Measurements from ENCODE around the gene CELF5.

The CELF5 gene

GRCh38 chr19:3265432-3265831 is 41.0 kb downstream of the CELF5 start:
- POLR2A ChIA-PET (ENCODE audit: low non-redundant PET): interaction anchor here (1.1 kb wide), 1 partner anchor 24 kb away, joined by 8 read pairs; no protein-coding TSS in a partner anchor
- no peak for DNase-seq (ENCODE audit: low spot score)
- TF ChIP-seq CTCF (conservative IDR thresholded peaks at IDR 0.05; ENCODE audit: low read depth): no peak
- no peak overlapping the region for H3K27ac ChIP-seq
- CTCF ChIA-PET: interaction anchor here (1.0 kb wide), 1 partner anchor 10 kb away, joined by 3 read pairs; no protein-coding TSS in a partner anchor

GRCh38 chr19:3266092-3266693 is 41.7 kb downstream of the CELF5 start:
- ChIA-PET POLR2A (ENCODE audit: low non-redundant PET) (no interaction called here), CTCF (no interaction called here)
- H3K27ac ChIP-seq: no peak overlapping the region
- no peak for DNase-seq (ENCODE audit: low spot score)
- TF ChIP-seq CTCF (conservative IDR thresholded peaks at IDR 0.05; ENCODE audit: low read depth): no peak

- no peak overlapping the region for H3K27ac ChIP-seq
- CTCF ChIA-PET: no interaction called here
- DNase-seq (ENCODE audit: low spot score): no peak
- TF ChIP-seq CTCF (conservative IDR thresholded peaks at IDR 0.05; ENCODE audit: low read depth): no peak
- POLR2A ChIA-PET (ENCODE audit: low non-redundant PET): no interaction called here
These were observed 42.5 kb downstream of the CELF5 start for GRCh38 chr19:3266792-3267514.

- no peak for TF ChIP-seq CTCF (conservative IDR thresholded peaks at IDR 0.05; ENCODE audit: low read depth)
- POLR2A ChIA-PET (ENCODE audit: low non-redundant PET): no interaction called here
- H3K27ac ChIP-seq: no peak overlapping the region
- DNase-seq (ENCODE audit: low spot score): no peak
- CTCF ChIA-PET: no interaction called here
These were observed 43.9 kb downstream of the CELF5 start for GRCh38 chr19:3268326-3268725.

GRCh38 chr19:3268763-3269162 is 44.3 kb downstream of the CELF5 start:
- POLR2A ChIA-PET (ENCODE audit: low non-redundant PET): no interaction called here
- no peak overlapping the region for H3K27ac ChIP-seq
- DNase-seq (ENCODE audit: low spot score): no peak
- CTCF ChIA-PET: no interaction called here
- no peak for TF ChIP-seq CTCF (conservative IDR thresholded peaks at IDR 0.05; ENCODE audit: low read depth)

GRCh38 chr19:3269916-3270671 is 45.6 kb downstream of the CELF5 start:
- POLR2A ChIA-PET (ENCODE audit: low non-redundant PET): no interaction called here
- no peak for DNase-seq (ENCODE audit: low spot score)
- no peak for TF ChIP-seq CTCF (conservative IDR thresholded peaks at IDR 0.05; ENCODE audit: low read depth)
- no peak overlapping the region for H3K27ac ChIP-seq
- CTCF ChIA-PET: interaction anchor here (0.6 to 0.7 kb wide), 3 partner anchors 35 to 60 kb away, joined by 3 to 4 read pairs (median 4); no protein-coding TSS in a partner anchor

Measured in RWPE1 (cell line).